ENCODE measurements around the gene ECM1.

GRCh38 chr1:150511551-150511950 lies 3.6 kb downstream of the ECM1 start:
- no peak for TF ChIP-seq CTCF (IDR thresholded peaks at IDR 0.05)
- no peak for TF ChIP-seq EZH2 (IDR thresholded peaks at IDR 0.05; ENCODE audit: borderline replicate concordance, insufficient read depth, low read depth, low read length, poor library complexity, severe bottlenecking)
